HG03139 (cell line): Measurements from ENCODE around the gene NRDE2.
"Not testable (repeated sequence)": the region's sequence is repeated elsewhere in the genome, so short reads cannot be mapped to it uniquely, and the experiment has no call there.

Experiments
- ATAC-seq: cut with Tn5 transposase; IDR thresholded peaks from one replicate; pipeline ENCODE4 v1.9.1; 2021; ENCODE audit not compliant: unreplicated experiment

The NRDE2 gene

DNA sequence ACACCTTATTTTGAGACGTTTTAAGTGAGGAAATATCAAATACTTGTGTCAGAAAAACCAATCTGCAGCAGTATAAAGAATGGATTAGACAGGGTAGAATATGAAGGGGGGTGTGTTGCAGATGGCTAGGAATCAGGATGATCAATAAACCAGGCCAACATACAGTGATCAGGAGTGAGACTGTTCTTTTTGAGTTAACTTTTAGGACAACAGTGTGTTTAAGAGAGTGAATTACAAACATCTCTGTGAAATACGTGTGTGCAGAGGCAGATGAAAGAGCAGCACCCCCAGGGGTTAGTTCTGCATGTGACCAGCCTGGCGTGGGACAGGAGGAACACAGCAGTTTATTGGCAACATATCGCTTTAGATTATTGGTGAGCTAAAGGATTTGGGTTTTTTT lies 10.6 kb upstream of the NRDE2 start:
- no peak for ATAC-seq

GRCh38 chr14:90341784-90342183 lies 10.0 kb upstream of the NRDE2 start:
- ATAC-seq, result no peak

- ATAC-seq, result not testable (repeated sequence)
These were observed 9.5 kb upstream of the NRDE2 start for GRCh38 chr14:90341232-90341631.

- ATAC-seq, result no peak
These were observed 5.2 kb upstream of the NRDE2 start for GRCh38 chr14:90336985-90337384.

DNA sequence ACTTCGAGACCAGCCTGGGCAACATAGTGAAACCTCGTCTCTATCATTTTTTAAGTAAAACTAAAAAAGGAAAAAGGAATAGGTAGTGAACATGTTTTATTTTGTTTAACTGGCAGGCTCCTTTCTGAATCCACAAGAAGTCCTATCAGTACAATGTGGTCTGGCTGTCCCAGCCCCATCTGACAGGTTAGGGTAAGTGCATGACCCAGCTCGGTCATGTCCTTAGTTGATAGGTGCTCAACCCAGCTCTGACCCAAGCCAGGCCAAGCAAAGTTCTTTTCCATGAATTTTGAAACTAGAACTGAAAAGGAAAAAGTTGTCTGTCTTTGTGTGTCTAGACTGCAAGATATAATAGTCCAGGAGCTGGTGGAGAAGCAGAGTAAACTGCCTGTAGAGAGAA lies 4.7 kb upstream of the NRDE2 start:
- no peak for ATAC-seq

DNA sequence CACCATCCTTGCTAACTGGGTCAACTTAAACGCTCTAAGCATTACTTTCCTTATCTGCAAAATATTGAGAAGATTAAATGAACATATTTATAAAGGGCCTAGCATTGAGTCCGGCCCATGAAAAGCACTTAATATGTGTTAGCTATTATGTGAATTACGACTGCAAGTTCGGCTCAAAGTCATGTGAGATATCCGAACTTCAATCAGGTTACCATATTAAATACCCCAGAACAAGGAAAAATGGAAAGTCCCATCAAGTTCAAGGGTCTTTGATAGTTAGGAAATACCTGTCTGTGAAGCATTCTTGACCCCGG lies 487 bp upstream of the NRDE2 start:
- ATAC-seq, result peak; percentile 5

DNA sequence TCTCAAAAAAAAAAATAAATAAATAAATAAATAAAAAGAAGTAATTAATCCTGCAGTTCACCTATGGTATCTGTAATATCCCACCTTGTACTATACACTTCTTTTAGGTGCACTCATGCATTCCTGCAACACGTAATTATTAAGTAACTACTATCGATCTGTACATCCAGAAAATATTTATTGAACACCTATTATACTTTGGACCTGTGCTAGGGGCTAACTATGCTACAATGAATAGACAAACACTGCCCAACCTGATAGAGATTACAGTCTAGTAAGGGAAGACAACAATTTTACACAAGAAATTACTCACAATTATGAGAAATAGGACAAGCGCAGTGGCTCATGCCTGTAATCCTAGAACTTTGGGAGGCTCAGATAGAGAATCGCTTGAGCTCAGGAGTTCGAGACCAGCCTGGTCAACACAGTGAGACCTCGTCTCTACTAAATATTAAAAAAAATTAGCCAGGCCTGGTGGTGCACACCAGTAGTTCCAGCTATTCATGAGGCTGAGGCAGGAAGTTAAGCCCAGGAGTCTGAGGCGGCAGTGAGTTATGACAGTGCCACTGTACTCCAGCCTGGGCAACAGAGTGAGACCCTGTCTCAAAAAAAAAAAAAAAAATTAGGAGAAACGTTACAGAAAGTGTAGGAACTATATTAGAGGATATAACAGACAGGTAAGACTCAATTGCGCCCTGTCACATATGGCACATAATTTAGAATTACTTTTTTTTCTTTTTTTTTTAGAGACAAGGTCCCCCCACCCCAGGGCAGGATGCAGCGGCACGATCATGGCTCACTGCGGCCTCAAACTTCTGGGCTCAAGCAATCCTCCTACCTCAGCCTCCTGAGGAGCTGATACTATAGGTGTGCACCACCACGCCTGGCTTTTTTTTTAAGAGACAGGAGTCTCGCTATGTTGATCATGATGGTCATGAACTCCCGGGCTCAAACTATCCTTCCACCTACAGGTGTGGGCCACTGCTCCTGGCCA lies 1.2 kb downstream of the NRDE2 start:
- ATAC-seq, result no peak

DNA sequence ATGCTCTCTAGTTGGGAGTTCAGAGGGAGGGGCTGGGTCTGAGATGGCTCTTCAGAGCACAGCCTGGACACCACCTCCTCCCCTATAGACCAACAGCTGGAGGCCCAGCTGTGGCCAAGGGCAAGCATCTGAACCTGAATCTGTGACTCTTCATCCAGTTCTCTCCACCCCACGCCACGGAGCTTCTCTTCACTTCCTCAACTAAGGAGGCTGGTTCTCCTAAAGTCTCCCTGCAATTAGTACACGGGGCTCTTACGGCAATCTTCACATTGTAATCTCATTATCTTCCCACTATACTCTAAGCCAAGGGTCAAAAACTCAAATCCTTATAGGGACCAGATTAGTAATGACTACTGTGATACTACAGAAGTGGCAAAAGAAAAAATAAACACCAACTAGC lies 9.8 kb downstream of the NRDE2 start:
- no peak for ATAC-seq

- no peak for ATAC-seq
These were observed 11.9 kb downstream of the NRDE2 start for GRCh38 chr14:90319634-90320541.

GRCh38 chr14:90319173-90319572 lies 12.6 kb downstream of the NRDE2 start:
- no peak for ATAC-seq

DNA sequence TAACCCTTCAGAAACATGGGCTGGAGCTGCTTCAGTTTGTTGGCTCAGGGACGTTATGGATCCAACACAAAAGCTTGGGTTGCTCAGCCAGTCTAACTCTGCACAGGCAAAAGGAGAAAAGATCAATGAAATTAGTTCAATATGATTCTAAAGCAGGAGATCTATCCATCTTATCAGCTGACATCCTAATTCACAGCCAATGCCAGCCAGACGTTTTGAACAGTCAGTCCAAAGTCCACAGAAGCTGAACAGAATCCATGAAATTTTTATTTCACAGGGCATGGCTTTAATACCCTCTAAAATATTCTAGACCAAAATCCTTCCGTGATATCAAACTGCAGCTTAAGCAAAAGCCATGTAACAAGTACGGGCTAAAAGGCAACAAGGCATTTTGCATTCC lies 13.7 kb downstream of the NRDE2 start:
- ATAC-seq, result no peak

- no peak for ATAC-seq
These were observed 14.5 kb downstream of the NRDE2 start for GRCh38 chr14:90317286-90317685.

DNA sequence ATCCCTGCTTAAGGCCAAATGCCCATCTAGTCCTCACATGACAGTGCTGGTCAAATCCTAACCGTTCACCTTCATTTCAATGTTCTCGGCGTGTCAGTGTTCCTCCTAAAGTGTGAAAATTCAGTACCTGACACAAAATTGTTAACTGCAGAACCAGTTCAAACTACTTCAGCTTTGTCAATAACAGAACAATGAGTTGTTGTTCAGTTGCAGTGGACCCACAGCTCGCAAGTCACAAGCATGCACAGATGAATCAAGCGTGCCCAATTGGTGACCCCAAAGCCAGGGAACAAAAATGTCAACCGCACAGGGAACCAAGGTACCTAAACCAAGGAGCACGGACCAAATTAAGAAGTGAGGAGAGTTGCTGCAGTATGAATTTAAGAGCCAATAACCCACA lies 23.2 kb downstream of the NRDE2 start:
- ATAC-seq, result no peak

- no peak for ATAC-seq
These were observed 26.6 kb downstream of the NRDE2 start for GRCh38 chr14:90305176-90305601.

DNA sequence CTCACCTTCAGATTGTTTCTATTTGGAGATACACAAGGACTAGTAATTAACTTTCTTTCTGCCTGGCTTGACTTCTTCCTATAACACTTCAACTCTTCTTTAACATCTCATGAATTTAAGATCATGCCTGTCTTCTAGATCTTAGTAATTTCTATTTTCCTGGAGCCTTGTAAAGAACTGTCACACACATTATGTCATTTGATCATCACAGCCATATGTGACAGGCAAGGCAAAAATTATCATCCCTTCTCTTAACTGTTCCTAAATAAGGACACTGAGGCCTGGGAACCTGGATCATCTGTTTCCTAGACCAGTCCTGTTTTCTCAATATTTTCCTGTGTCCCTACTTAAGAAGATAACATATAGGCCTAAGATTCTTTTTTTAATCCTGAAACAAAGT lies 27.2 kb downstream of the NRDE2 start:
- no peak for ATAC-seq

GRCh38 chr14:90303473-90303872 lies 28.3 kb downstream of the NRDE2 start:
- ATAC-seq, result no peak

GRCh38 chr14:90302529-90303303 lies 29.0 kb downstream of the NRDE2 start:
- no peak for ATAC-seq

DNA sequence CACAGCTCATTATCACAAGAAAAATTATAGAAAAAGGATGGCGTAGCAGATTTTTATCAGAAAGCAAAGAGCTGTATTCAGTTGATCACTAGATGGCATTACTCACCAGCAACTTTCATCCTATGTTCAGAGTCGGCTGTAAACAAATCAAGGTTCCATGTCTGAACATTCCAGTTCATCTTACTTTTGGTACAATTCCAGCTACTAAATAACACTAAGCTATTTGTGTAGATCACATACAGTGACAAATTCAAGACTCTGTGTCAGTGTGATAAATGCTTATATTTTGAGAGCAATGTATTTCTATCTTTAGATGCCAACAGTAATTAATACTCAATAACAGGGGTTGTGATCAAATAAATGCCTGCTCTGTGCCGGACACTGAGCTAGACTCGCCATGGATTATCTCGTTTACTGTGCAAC lies 30.1 kb downstream of the NRDE2 start:
- ATAC-seq, result no peak

DNA sequence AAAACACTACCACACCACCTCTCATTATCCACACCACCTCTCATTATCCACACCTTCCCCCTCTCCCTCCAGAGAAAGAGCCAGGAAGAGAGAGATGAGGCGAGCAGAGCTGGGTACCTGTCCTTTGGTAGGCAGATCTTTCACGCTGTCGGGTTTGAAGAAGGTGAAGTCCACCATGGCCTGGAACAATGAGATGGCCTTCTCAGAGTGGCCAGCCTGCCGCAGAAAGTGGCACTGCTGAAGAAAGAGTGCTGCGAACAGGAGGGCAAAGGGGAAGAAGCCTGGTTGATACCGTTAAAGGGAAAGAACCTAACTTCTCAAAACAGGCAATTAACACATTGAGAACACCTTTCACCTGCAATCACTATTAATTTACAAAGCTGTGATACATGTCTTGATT lies 30.6 kb downstream of the NRDE2 start:
- no peak for ATAC-seq

GRCh38 chr14:90300611-90301047 lies 31.1 kb downstream of the NRDE2 start:
- ATAC-seq, result no peak

- ATAC-seq, result no peak
These were observed 32.3 kb downstream of the NRDE2 start for GRCh38 chr14:90299408-90299807.
